Fibroblast of mammary gland (primary cell): ENCODE data around the gene CDHR2.
A peak's percentile ranks its signal among the peaks of the same experiment; 100 is the strongest.

Experiments
- DNase-seq: peaks from one replicate; pipeline ENCODE4 v3.0.0-alpha.2; 2010; ENCODE audit warnings: low read depth
- H3K4me3 ChIP-seq: 2 replicates; pipeline ENCODE4 v1.5.1; 2011; ENCODE audit warnings: low read depth, mild to moderate bottlenecking, low read length, moderate library complexity; ENCODE audit not compliant: control insufficient read depth
- CTCF ChIP-seq: conservative IDR thresholded peaks from 2 replicates; pipeline ENCODE4 v1.5.1; 2011; ENCODE audit warnings: low read depth, low read length, inconsistent platforms; ENCODE audit not compliant: control insufficient read depth, insufficient read depth

Gene CDHR2

GRCh38 chr5:176609724-176610434 is 60.7 kb downstream of the CDHR2 start, which contains the start of gene GPRIN1:
Gene GPRIN1, minus strand, starts transcription at chr5:176610156. Its CDS starts 10,322 bp downstream, at chr5:176599834.
- H3K4me3 ChIP-seq: peak within 1 kb of the TSS; percentile 55
- DNase-seq: peak; percentile 26
- TF ChIP-seq CTCF: no peak

DNA sequence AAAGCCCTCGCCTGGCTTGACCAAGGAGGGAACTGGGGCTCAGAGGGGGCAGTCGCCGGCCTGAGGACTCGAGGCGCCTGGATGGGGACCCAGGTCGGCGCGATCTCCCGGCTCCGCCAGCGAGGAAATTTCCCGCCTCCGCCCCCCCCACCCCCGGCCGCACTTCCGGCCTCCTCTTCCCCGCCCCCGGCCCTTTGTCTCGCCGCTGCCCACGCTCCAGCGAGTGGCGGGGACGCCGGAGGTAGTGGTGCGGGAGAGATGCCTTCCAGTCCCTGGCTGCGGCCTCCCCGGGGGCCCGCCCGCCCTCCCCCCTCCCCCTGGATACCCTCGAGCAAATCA is 61.3 kb downstream of the CDHR2 start:
- TF ChIP-seq CTCF: no peak
- peak overlapping the region; percentile 55 for H3K4me3 ChIP-seq
- no peak for DNase-seq

GRCh38 chr5:176611435-176611834 is 62.3 kb downstream of the CDHR2 start:
- TF ChIP-seq CTCF: no peak
- no peak overlapping the region for H3K4me3 ChIP-seq
- peak; percentile 85 for DNase-seq

GRCh38 chr5:176612008-176612407 is 62.9 kb downstream of the CDHR2 start:
- no peak for DNase-seq
- no peak overlapping the region for H3K4me3 ChIP-seq
- TF ChIP-seq CTCF: no peak

GRCh38 chr5:176612855-176613254 is 63.7 kb downstream of the CDHR2 start:
- no peak for DNase-seq
- TF ChIP-seq CTCF: no peak
- H3K4me3 ChIP-seq: no peak overlapping the region

GRCh38 chr5:176614805-176615478 is 65.8 kb downstream of the CDHR2 start:
- TF ChIP-seq CTCF: no peak
- peak; percentile 77 for DNase-seq
- H3K4me3 ChIP-seq: no peak overlapping the region
